HepG2 (cell line): ENCODE data around the gene ZNF117.
"Not testable (repeated sequence)": the region's sequence is repeated elsewhere in the genome, so short reads cannot be mapped to it uniquely, and the experiment has no call there.

Experiments used
- HNRNPUL1 ChIP-seq: fragments of 200-400 bp; formaldehyde crosslinking; IDR thresholded peaks from 2 replicates; pipeline ENCODE4 v1.6.1; 2017; ENCODE audit warnings: low read depth, mild to moderate bottlenecking, low read length, moderate library complexity
- MTA1 ChIP-seq: sonication (generic); formaldehyde crosslinking; IDR thresholded peaks from 2 replicates; pipeline ENCODE4 v1.4.0; 2020; ENCODE audit warnings: missing genetic modification reagents, mild to moderate bottlenecking, borderline replicate concordance
- SRSF9 ChIP-seq: fragments of 200-400 bp; formaldehyde crosslinking; IDR thresholded peaks from 2 replicates; pipeline ENCODE4 v1.6.1; 2018; ENCODE audit warnings: borderline replicate concordance, mild to moderate bottlenecking, low read depth, low read length; ENCODE audit not compliant: insufficient read depth, poor library complexity, severe bottlenecking
- TF ChIP-seq, protein P1 (sequence below): sonication (generic); formaldehyde crosslinking; IDR thresholded peaks from 2 replicates; pipeline ENCODE4 v1.5.0; 2020; ENCODE audit warnings: mild to moderate bottlenecking, missing genetic modification reagents, moderate library complexity
- TF ChIP-seq, protein P2 (sequence below): sonication (generic); formaldehyde crosslinking; conservative IDR thresholded peaks from 2 replicates; pipeline ENCODE4 v1.4.0; 2020; ENCODE audit warnings: missing genetic modification reagents
- TF ChIP-seq, protein P3 (sequence below): sonication (generic); formaldehyde crosslinking; IDR thresholded peaks from 2 replicates; pipeline ENCODE4 v1.4.0; 2020; ENCODE audit warnings: missing genetic modification reagents, mild to moderate bottlenecking, borderline replicate concordance
- TF ChIP-seq, protein P4 (sequence below), 2 experiments: sonication (generic) in 1 of 2; formaldehyde crosslinking in 1 of 2; IDR thresholded peaks; 2 replicates each; pipeline versions ENCODE4 v1.4.0 to v1.6.1; 2018 to 2020; ENCODE audit warnings: missing genetic modification reagents in 2 of 2, borderline replicate concordance in 1 of 2, low read depth in 1 of 2, mild to moderate bottlenecking in 1 of 2, missing biosample characterization in 1 of 2

DNA sequence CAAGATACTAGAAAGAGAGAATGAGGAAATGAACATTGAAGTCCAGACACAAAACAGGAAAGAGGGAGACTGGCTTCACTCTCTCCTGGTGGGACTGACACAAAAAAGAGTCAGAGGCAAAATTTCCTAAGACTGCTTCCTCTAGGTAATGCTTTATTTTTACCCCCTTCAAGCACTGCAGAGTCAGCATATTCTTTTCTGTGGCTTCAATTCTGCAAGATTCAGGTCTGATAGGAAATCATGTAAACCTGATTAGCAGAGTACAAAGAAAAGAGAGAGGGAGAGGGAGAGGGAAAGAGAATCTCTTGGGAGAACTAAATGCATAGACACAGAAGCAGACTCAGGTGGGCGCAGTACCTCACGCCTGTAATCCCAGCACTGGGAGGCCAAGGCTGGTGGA lies 18.6 kb upstream of the ZNF117 start:
- TF ChIP-seq MTA1, SRSF9, HNRNPUL1: not testable (repeated sequence)
- TF ChIP-seq, protein P1, sequence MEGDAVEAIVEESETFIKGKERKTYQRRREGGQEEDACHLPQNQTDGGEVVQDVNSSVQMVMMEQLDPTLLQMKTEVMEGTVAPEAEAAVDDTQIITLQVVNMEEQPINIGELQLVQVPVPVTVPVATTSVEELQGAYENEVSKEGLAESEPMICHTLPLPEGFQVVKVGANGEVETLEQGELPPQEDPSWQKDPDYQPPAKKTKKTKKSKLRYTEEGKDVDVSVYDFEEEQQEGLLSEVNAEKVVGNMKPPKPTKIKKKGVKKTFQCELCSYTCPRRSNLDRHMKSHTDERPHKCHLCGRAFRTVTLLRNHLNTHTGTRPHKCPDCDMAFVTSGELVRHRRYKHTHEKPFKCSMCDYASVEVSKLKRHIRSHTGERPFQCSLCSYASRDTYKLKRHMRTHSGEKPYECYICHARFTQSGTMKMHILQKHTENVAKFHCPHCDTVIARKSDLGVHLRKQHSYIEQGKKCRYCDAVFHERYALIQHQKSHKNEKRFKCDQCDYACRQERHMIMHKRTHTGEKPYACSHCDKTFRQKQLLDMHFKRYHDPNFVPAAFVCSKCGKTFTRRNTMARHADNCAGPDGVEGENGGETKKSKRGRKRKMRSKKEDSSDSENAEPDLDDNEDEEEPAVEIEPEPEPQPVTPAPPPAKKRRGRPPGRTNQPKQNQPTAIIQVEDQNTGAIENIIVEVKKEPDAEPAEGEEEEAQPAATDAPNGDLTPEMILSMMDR: not testable (repeated sequence)
- TF ChIP-seq, protein P2, sequence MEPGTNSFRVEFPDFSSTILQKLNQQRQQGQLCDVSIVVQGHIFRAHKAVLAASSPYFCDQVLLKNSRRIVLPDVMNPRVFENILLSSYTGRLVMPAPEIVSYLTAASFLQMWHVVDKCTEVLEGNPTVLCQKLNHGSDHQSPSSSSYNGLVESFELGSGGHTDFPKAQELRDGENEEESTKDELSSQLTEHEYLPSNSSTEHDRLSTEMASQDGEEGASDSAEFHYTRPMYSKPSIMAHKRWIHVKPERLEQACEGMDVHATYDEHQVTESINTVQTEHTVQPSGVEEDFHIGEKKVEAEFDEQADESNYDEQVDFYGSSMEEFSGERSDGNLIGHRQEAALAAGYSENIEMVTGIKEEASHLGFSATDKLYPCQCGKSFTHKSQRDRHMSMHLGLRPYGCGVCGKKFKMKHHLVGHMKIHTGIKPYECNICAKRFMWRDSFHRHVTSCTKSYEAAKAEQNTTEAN: not testable (repeated sequence)
- TF ChIP-seq, protein P3, sequence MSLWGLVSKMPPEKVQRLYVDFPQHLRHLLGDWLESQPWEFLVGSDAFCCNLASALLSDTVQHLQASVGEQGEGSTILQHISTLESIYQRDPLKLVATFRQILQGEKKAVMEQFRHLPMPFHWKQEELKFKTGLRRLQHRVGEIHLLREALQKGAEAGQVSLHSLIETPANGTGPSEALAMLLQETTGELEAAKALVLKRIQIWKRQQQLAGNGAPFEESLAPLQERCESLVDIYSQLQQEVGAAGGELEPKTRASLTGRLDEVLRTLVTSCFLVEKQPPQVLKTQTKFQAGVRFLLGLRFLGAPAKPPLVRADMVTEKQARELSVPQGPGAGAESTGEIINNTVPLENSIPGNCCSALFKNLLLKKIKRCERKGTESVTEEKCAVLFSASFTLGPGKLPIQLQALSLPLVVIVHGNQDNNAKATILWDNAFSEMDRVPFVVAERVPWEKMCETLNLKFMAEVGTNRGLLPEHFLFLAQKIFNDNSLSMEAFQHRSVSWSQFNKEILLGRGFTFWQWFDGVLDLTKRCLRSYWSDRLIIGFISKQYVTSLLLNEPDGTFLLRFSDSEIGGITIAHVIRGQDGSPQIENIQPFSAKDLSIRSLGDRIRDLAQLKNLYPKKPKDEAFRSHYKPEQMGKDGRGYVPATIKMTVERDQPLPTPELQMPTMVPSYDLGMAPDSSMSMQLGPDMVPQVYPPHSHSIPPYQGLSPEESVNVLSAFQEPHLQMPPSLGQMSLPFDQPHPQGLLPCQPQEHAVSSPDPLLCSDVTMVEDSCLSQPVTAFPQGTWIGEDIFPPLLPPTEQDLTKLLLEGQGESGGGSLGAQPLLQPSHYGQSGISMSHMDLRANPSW: not testable (repeated sequence)
- TF ChIP-seq, protein P4, sequence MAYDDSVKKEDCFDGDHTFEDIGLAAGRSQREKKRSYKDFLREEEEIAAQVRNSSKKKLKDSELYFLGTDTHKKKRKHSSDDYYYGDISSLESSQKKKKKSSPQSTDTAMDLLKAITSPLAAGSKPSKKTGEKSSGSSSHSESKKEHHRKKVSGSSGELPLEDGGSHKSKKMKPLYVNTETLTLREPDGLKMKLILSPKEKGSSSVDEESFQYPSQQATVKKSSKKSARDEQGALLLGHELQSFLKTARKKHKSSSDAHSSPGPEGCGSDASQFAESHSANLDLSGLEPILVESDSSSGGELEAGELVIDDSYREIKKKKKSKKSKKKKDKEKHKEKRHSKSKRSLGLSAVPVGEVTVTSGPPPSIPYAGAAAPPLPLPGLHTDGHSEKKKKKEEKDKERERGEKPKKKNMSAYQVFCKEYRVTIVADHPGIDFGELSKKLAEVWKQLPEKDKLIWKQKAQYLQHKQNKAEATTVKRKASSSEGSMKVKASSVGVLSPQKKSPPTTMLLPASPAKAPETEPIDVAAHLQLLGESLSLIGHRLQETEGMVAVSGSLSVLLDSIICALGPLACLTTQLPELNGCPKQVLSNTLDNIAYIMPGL (CRISPR knock-in tag; IDR thresholded peaks at IDR 0.05; ENCODE audit: borderline replicate concordance in 1 of 2, low read depth in 1 of 2): not testable (repeated sequence)
